ENCODE results near the gene C5orf34. TPM values are rescaled to one million over a fixed set of nuclear protein-coding genes. Genes with fewer than 3 reads are reported as not detected.

The C5orf34 gene
- total RNA-seq, 6 experiments from 2014 or later: 2.2 to 4.4 (median 3.8) TPM

- Mint-ChIP-seq H3K4me3 (peak overlapping the region; percentile 96), H3K36me3 (ENCODE audit: low read depth) (peaks cover 6% of the 10 kb centered on the region), H3K27ac (peak overlapping the region; percentile 100), H3K27me3 (ENCODE audit: insufficient read depth) (no peaks in the 10 kb centered on the region; the same call in 1 of the 2 replicates), H3K9me3 (no peaks in the 10 kb centered on the region), H3K4me1 (ENCODE audit: low read depth) (peaks cover 29% of the 10 kb centered on the region)
- peak; percentile 87 for DNase-seq
- TF ChIP-seq, protein P1, sequence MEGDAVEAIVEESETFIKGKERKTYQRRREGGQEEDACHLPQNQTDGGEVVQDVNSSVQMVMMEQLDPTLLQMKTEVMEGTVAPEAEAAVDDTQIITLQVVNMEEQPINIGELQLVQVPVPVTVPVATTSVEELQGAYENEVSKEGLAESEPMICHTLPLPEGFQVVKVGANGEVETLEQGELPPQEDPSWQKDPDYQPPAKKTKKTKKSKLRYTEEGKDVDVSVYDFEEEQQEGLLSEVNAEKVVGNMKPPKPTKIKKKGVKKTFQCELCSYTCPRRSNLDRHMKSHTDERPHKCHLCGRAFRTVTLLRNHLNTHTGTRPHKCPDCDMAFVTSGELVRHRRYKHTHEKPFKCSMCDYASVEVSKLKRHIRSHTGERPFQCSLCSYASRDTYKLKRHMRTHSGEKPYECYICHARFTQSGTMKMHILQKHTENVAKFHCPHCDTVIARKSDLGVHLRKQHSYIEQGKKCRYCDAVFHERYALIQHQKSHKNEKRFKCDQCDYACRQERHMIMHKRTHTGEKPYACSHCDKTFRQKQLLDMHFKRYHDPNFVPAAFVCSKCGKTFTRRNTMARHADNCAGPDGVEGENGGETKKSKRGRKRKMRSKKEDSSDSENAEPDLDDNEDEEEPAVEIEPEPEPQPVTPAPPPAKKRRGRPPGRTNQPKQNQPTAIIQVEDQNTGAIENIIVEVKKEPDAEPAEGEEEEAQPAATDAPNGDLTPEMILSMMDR (IDR thresholded peaks at IDR 0.05): peak; percentile 84
Observed at GRCh38 chr5:43484106-43484849, 30.7 kb downstream of the C5orf34 start.

GRCh38 chr5:43483298-43484105 lies 31.4 kb downstream of the C5orf34 start, which contains the start of gene TMEM267:
Gene TMEM267, minus strand, starts transcription at chr5:43483865. Its CDS starts 29,896 bp downstream, at chr5:43453969.
- H3K27me3 Mint-ChIP-seq (ENCODE audit: insufficient read depth): no peaks in the 10 kb centered on the region; the same call in 1 of the 2 replicates
- peak within 1 kb of the TSS; percentile 96 for H3K4me3 Mint-ChIP-seq
- H3K9me3 Mint-ChIP-seq: no peaks in the 10 kb centered on the region

DNA sequence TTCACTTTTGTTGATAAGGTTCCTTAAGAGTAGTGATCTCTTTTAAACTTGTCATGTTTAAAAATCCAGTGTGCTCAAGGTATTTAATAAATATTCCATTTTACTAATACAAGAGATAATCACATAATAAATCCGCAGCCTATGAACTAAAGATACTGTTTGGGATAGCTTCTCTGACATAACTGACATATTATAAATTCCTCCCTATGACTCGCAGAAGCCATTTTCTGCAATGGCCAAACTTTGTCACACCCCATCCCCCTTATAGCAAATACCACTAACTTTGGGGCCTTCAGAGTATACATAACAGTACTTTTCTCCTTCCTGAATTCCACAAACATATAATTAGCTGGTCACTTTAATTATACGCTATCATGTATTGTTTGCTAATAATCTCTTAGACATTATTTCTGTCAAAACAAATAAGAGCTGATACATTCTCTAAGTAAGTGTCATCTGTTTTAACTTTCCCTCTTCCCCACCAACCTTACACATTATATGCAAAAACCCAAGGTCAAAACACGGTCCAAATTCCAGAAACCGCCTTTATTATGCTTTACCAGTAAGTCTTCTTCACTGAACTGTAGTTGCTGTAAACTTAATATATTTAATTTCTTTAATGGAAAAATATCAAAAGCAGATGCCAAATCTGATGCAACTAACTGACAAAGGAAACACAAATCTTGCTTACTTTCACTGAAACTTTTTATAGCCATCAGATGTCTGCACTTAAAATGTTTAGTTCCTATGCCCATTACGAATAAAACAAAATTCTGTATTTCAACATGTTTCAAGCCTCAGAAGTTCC lies 32.3 kb downstream of the C5orf34 start:
- Mint-ChIP-seq H3K27me3 (ENCODE audit: insufficient read depth) (no peaks in the 10 kb centered on the region; the same call in 1 of the 2 replicates), H3K36me3 (ENCODE audit: low read depth) (peaks cover 6% of the 10 kb centered on the region), H3K9me3 (no peaks in the 10 kb centered on the region), H3K4me1 (ENCODE audit: low read depth) (peaks cover 29% of the 10 kb centered on the region), H3K4me3 (peak overlapping the region; percentile 96), H3K27ac (peak overlapping the region; percentile 100)
- DNase-seq: peak; percentile 2
- TF ChIP-seq, protein P1 (IDR thresholded peaks at IDR 0.05): no peak

More at GRCh38 chr5:43483298-43484105, 31.4 kb downstream of the C5orf34 start, which contains the start of gene TMEM267:
- Mint-ChIP-seq H3K27ac (peak within 1 kb of the TSS; percentile 100), H3K36me3 (ENCODE audit: low read depth) (peaks cover 6% of the 10 kb centered on the region), H3K4me1 (ENCODE audit: low read depth) (peaks cover 29% of the 10 kb centered on the region)
- DNase-seq: peak; percentile 91
- TF ChIP-seq, protein P1 (IDR thresholded peaks at IDR 0.05): no peak

DNA sequence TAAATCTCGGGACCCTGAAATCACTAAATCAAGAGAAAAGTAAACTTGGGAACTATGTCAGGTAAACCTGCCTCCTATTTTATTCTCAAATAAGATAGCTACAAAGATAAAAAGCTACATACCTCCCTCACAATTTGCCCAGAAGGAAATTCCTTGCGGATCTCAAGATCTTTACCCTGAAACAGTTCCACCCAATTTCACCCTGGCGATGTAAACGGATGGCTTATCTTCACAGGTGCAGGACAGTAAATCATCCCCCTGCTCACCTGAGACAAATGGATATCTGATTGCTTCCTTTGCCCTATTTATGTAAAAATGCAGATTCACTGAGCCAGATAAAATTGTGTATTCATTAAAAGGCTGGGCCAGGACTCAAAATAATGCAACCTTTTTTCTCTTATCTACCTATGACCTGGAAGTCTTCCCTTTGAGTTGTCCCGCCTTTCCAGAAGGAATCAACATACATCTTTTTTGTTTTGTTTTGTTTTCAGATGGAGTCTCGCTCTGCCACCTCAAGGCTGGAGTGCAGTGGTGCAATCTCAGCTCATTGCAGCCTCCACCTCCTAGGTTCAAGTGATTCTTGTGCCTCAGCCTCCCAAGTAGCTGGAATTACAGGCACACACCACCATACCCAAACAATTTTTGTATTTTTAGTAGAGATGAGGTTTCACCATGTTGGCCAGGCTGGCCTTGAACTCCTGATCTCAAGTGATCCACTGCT lies 45.1 kb downstream of the C5orf34 start:
- no peaks in the 10 kb centered on the region for H3K4me1 Mint-ChIP-seq (ENCODE audit: low read depth)
- peaks cover 83% of the 10 kb centered on the region for H3K36me3 Mint-ChIP-seq (ENCODE audit: low read depth)

More for the DNA sequence above, 45.1 kb downstream of the C5orf34 start:
- Mint-ChIP-seq H3K9me3 (peaks cover 25% of the 10 kb centered on the region), H3K4me3 (no peak overlapping the region), H3K27me3 (ENCODE audit: insufficient read depth) (no peaks in the 10 kb centered on the region; the same call in none of the 2 replicates), H3K27ac (no peak overlapping the region)
- TF ChIP-seq, protein P1 (IDR thresholded peaks at IDR 0.05): no peak; the same call in 1 of the 2 replicates
- no peak for DNase-seq

Data from HFFc6 (cell line).